GM21447 (cell line): ENCODE data around the gene SOD1.

Source experiments
- ATAC-seq: cut with Tn5 transposase; IDR thresholded peaks from one replicate; pipeline ENCODE4 v1.9.1; 2021; ENCODE audit not compliant: unreplicated experiment

The SOD1 gene

GRCh38 chr21:31678478-31678877 lies 19.0 kb downstream of the SOD1 start:
- ATAC-seq: no peak

GRCh38 chr21:31682620-31683019 lies 23.1 kb downstream of the SOD1 start:
- no peak for ATAC-seq

GRCh38 chr21:31683029-31683428 lies 23.5 kb downstream of the SOD1 start:
- ATAC-seq: no peak

GRCh38 chr21:31684918-31685317 lies 25.4 kb downstream of the SOD1 start:
- no peak for ATAC-seq

GRCh38 chr21:31686272-31686915 lies 26.9 kb downstream of the SOD1 start:
- ATAC-seq: no peak

- ATAC-seq: no peak
These were observed 27.6 kb downstream of the SOD1 start for GRCh38 chr21:31687108-31687507.

GRCh38 chr21:31688603-31689368 lies 29.3 kb downstream of the SOD1 start:
- no peak for ATAC-seq

GRCh38 chr21:31693222-31693621 lies 33.7 kb downstream of the SOD1 start:
- no peak for ATAC-seq

- no peak for ATAC-seq
These were observed 36.9 kb downstream of the SOD1 start for GRCh38 chr21:31696424-31696823.

GRCh38 chr21:31698461-31698860 lies 39.0 kb downstream of the SOD1 start:
- ATAC-seq: no peak

- no peak for ATAC-seq
These were observed 40.5 kb downstream of the SOD1 start for GRCh38 chr21:31700040-31700439.

GRCh38 chr21:31706562-31706961 lies 47.1 kb downstream of the SOD1 start:
- no peak for ATAC-seq

GRCh38 chr21:31707499-31707898 lies 48.0 kb downstream of the SOD1 start:
- no peak for ATAC-seq

GRCh38 chr21:31708541-31708940 lies 49.0 kb downstream of the SOD1 start:
- no peak for ATAC-seq

- ATAC-seq: no peak
These were observed 51.1 kb downstream of the SOD1 start for GRCh38 chr21:31710586-31710985.

- ATAC-seq: no peak
These were observed 51.8 kb downstream of the SOD1 start for GRCh38 chr21:31711326-31711725.

GRCh38 chr21:31711745-31712285 lies 52.3 kb downstream of the SOD1 start:
- ATAC-seq: no peak

GRCh38 chr21:31713115-31713514 lies 53.6 kb downstream of the SOD1 start:
- no peak for ATAC-seq

GRCh38 chr21:31713973-31714740 lies 54.7 kb downstream of the SOD1 start:
- ATAC-seq: no peak

- no peak for ATAC-seq
These were observed 55.4 kb downstream of the SOD1 start for GRCh38 chr21:31714741-31715365.

GRCh38 chr21:31716106-31716505 lies 56.6 kb downstream of the SOD1 start:
- no peak for ATAC-seq
